Ovary (tissue), 9 donors: ENCODE data around the gene NELFCD. TPM values are rescaled to one million over a fixed set of nuclear protein-coding genes. Genes with fewer than 3 reads are reported as not detected.

Source experiments
- DNase-seq, 5 donors: peaks; one replicate each; pipeline ENCODE4 v3.0.0-alpha.2; 2019 to 2020
- H3K27ac ChIP-seq, 2 donors: fragments of 200-600 bp; one replicate each; pipeline versions ENCODE4 v1.5.1 to v1.8.0; 2019 to 2022
- H3K27me3 ChIP-seq: fragments of 200-600 bp; one replicate; pipeline ENCODE4 v1.8.0; 2022
- H3K36me3 ChIP-seq: fragments of 200-600 bp; sonication (generic); one replicate; pipeline ENCODE4 v1.5.1; 2019
- H3K4me1 ChIP-seq: one replicate; pipeline ENCODE4 v1.8.1; 2013; ENCODE audit warnings: mild to moderate bottlenecking, moderate library complexity; ENCODE audit not compliant: insufficient read depth
- H3K4me3 ChIP-seq: fragments of 200-600 bp; sonication (generic); one replicate; pipeline ENCODE4 v1.5.1; 2017
- H3K9me3 ChIP-seq, 2 donors: fragments of 200-600 bp in 1 of 2; sonication (generic) in 1 of 2; one replicate each; pipeline versions ENCODE4 v1.5.1 to v1.8.1; 2013 to 2019; ENCODE audit warnings: mild to moderate bottlenecking in 1 of 2, moderate library complexity in 1 of 2
- CTCF ChIP-seq, 3 donors: fragments of 450-650 bp in 2 of 3; fragments of 200-600 bp in 1 of 3; IDR thresholded peaks; one replicate each; pipeline versions ENCODE4 v1.5.1 to v1.8.0; 2016 to 2022; ENCODE audit warnings: antibody characterized with exemption in 3 of 3, mild to moderate bottlenecking in 1 of 3
- EP300 ChIP-seq: sonication (generic); formaldehyde crosslinking; IDR thresholded peaks from one replicate; pipeline ENCODE4 v1.6.1; 2017; ENCODE audit warnings: antibody characterized with exemption
- POLR2A ChIP-seq: fragments of 450-650 bp; IDR thresholded peaks from one replicate; pipeline ENCODE4 v1.6.1; 2017; ENCODE audit warnings: antibody characterized with exemption, mild to moderate bottlenecking, moderate library complexity
- WGBS, 3 donors: extraction: QIAGEN DNeasy Blood & Tissue Kit in 1 of 3; methylation state at CpG; one replicate each; pipeline versions ENCODE4 v1.1.5 to v1.1.7; 2013 to 2017; 5-methylcytosine and 5-hydroxymethylcytosine counted together
- intact Hi-C, 4 donors: fragments of 100-400 bp; cut with DNase I; formaldehyde crosslinking; loops; one replicate each; pipeline versions ENCODE4 v1.11.0 to v1.15.1; 2022 to 2023
- polyA plus RNA-seq, 2 donors: library from polyadenylated mRNA; stranded (reverse); fragments of 200-250 nt in 1 of 2; fragments of 350-450 nt in 1 of 2; fragmentation: Illumina TruSeq in 1 of 2; extraction: RNeasy Lipid Tissue Mini Kit (QIAGEN cat#74804) in 1 of 2; gene quantifications; one replicate each; pipeline ENCODE4 v1.2.3, GENCODE V29; 2013 to 2014
- total RNA-seq, 7 donors: library from RNA; depleted of rRNA in 2 of 7; stranded (reverse); fragments of >200 nt in 2 of 7; fragmentation: NEBNext Ultra II Directional in 3 of 7; extraction: Animal tissue kit (Norgen Biotek cat#: 25700) in 3 of 7; gene quantifications; one replicate each; pipeline versions ENCODE4 v1.1.0 to v1.2.4, GENCODE V29; 2016 to 2023
- donor health status: DM: no; HTN: no; CAD: no; lungs with moderate emphysema.
- donor health status: DM: no; HTN: no; CAD: no.
- donor health status: Bipolar disorder and iron deficiency.
- donor health status: DM: yes; HTN: yes; CAD: no.
- donor health status: DM: no; HTN: no; CAD: no.
- donor health status: DM: yes; HTN: yes; CAD: no.

Gene NELFCD
- total and polyA plus RNA-seq, 9 donors = 36.7 to 74.9 (median 59.4) TPM

GRCh38 chr20:59024111-59024530 is 43.1 kb downstream of the NELFCD start:
- 94 to 97% (median 95%) methylated on average over 24 of the region's 24 CpGs for whole genome bisulfite sequencing, 3 donors
- H3K27me3 ChIP-seq = no peaks in the 10 kb centered on the region
- intact Hi-C loops = no loop called here
- H3K4me3 ChIP-seq = no peak overlapping the region
- no peaks in the 10 kb centered on the region for H3K36me3 ChIP-seq
- TF ChIP-seq CTCF (IDR thresholded peaks at IDR 0.05) = no peak
- no peak for TF ChIP-seq EP300
- no peak for TF ChIP-seq POLR2A
- peaks cover 2% of the 10 kb centered on the region for H3K4me1 ChIP-seq
- H3K9me3 ChIP-seq = no peaks in the 10 kb centered on the region
- no peak for DNase-seq
- H3K27ac ChIP-seq = no peak overlapping the region

DNA sequence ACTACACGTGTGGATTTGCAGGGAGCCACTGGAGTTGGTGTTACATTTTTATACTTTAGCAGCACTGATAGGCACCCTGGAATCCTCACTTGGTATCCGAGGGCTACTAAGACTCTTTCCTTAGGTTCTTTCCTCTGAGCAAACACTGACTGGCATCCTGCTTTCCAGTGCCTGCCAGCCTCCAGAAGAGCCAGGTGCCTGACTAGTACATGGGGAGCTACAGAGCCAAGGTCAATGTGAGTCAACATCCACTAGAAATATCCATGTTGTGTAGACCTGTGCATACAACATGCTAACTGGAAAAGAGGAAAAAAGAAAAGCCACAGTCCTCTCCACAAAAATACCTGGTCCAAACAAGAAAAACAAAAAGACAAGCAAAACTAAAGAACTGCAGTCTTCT is 44.0 kb downstream of the NELFCD start:
- Histone ChIP-seq H3K27me3 (no peaks in the 10 kb centered on the region), H3K27ac (no peak overlapping the region), H3K9me3 (no peaks in the 10 kb centered on the region), H3K4me1 (peaks cover 2% of the 10 kb centered on the region), H3K4me3 (no peak overlapping the region), H3K36me3 (no peaks in the 10 kb centered on the region)
- DNase-seq = no peak
- intact Hi-C loops = no loop called here
- TF ChIP-seq CTCF (IDR thresholded peaks at IDR 0.05) = no peak
- no peak for TF ChIP-seq POLR2A
- TF ChIP-seq EP300 = no peak
- 49 to 76% (median 61%) methylated on average over 2 of the region's 2 CpGs for WGBS, 3 donors

- DNase-seq = no peak
- no peak for TF ChIP-seq EP300
- TF ChIP-seq POLR2A = no peak
- TF ChIP-seq CTCF (IDR thresholded peaks at IDR 0.05) = no peak
- H3K36me3 ChIP-seq = no peaks in the 10 kb centered on the region
- 94 to 97% (median 95%) methylated on average over 4 of the region's 4 CpGs for WGBS, 3 donors
- H3K4me1 ChIP-seq = peaks cover 2% of the 10 kb centered on the region
- H3K4me3 ChIP-seq = no peak overlapping the region
- H3K27me3 ChIP-seq = no peaks in the 10 kb centered on the region
- intact Hi-C loops = no loop called here
- H3K27ac ChIP-seq = no peak overlapping the region
- H3K9me3 ChIP-seq = no peaks in the 10 kb centered on the region
Observed at GRCh38 chr20:59025511-59025910, 44.5 kb downstream of the NELFCD start.

GRCh38 chr20:59026904-59027740 is 46.1 kb downstream of the NELFCD start:
- intact Hi-C loops = no loop called here

DNA sequence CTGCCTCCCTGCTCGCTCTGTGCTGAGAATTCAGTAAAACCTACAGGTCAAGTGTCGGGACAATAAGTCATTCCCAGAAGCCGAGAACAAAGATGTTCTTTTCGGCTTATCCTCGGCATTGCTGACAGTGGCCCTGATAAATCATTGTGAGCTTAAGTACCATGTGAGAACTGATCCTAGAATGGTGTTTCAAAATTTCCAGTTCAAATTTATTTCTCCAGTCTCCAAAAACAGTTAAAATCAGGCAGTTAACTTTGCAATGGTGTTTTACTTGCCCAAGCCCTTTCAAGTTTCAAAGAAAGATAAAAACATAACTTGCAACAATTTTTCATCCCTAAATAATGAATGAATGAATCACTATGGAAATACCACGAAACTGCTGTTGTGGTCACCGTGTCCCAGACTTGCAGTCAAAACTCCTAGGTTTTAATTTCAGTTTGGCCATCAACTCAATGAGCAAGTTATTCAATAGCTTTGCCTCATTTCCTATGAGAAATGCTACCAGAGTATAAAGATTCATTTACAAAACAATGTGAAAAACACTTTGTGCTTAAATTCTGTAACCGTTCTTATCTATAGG is 46.8 kb downstream of the NELFCD start:
- TF ChIP-seq POLR2A (no peak), EP300 (no peak)
- Histone ChIP-seq H3K4me3 (no peak overlapping the region), H3K27me3 (no peaks in the 10 kb centered on the region), H3K36me3 (no peaks in the 10 kb centered on the region), H3K27ac (no peak overlapping the region), H3K9me3 (no peaks in the 10 kb centered on the region), H3K4me1 (peaks cover 6% of the 10 kb centered on the region)
- intact Hi-C loops = no loop called here
- WGBS, 3 donors = 47 to 50% (median 49%) methylated on average over 8 of the region's 8 CpGs
- no peak for DNase-seq

More at GRCh38 chr20:59026904-59027740, 46.1 kb downstream of the NELFCD start:
- Histone ChIP-seq H3K4me1 (peaks cover 6% of the 10 kb centered on the region), H3K27ac (no peak overlapping the region), H3K9me3 (no peaks in the 10 kb centered on the region), H3K27me3 (no peaks in the 10 kb centered on the region), H3K4me3 (no peak overlapping the region), H3K36me3 (no peaks in the 10 kb centered on the region)
- WGBS, 3 donors = 78 to 84% (median 80%) methylated on average over 5 of the region's 5 CpGs
- DNase-seq = no peak
- TF ChIP-seq POLR2A = no peak
- TF ChIP-seq EP300 = no peak
